Erythroblast (primary cell): ENCODE measurements around the gene FUZ.

Experiments used
- GATA1 ChIP-seq: IDR thresholded peaks from 2 replicates; pipeline ENCODE4 v1.6.1; 2011; ENCODE audit warnings: low read depth, mild to moderate bottlenecking, control low read depth, low read length, moderate library complexity
- POLR2A ChIP-seq: IDR thresholded peaks from 2 replicates; pipeline ENCODE4 v1.6.1; 2011; ENCODE audit warnings: mild to moderate bottlenecking, low read length

- TF ChIP-seq POLR2A = no peak
- TF ChIP-seq GATA1 = no peak
Observed at GRCh38 chr19:49761249-49761624, 51.9 kb downstream of the FUZ start.
